WTC11 (cell line): ENCODE measurements around the gene ADD2.

Experiments used
- AFF4 ChIP-seq: sonication (generic); formaldehyde crosslinking; IDR thresholded peaks from 2 replicates; pipeline ENCODE4 v1.8.1; 2023; ENCODE audit warnings: mild to moderate bottlenecking, missing genetic modification reagents, borderline replicate concordance
- ATF3 ChIP-seq: sonication (generic); formaldehyde crosslinking; conservative IDR thresholded peaks from 2 replicates; pipeline ENCODE4 v1.8.1; 2022; ENCODE audit warnings: mild to moderate bottlenecking, missing genetic modification reagents
- CTCF ChIP-seq: fragments of 200-600 bp; IDR thresholded peaks from 2 replicates; pipeline ENCODE4 v1.8.0; 2022; ENCODE audit warnings: antibody characterized with exemption
- JUN ChIP-seq: sonication (generic); formaldehyde crosslinking; IDR thresholded peaks from 2 replicates; pipeline ENCODE4 v1.8.0; 2023; ENCODE audit warnings: mild to moderate bottlenecking, missing genetic modification reagents
- MAX ChIP-seq: sonication (generic); formaldehyde crosslinking; IDR thresholded peaks from 2 replicates; pipeline ENCODE4 v1.8.0; 2022; ENCODE audit warnings: mild to moderate bottlenecking, missing genetic modification reagents
- MLX ChIP-seq: sonication (generic); formaldehyde crosslinking; IDR thresholded peaks from 2 replicates; pipeline ENCODE4 v1.8.1; 2023; ENCODE audit warnings: mild to moderate bottlenecking, missing genetic modification reagents, moderate library complexity
- NFYB ChIP-seq: sonication (generic); formaldehyde crosslinking; conservative IDR thresholded peaks from 2 replicates; pipeline ENCODE4 v1.8.0; 2022; ENCODE audit warnings: low read depth, missing genetic modification reagents
- SMAD3 ChIP-seq: sonication (generic); formaldehyde crosslinking; IDR thresholded peaks from 2 replicates; pipeline ENCODE4 v1.8.0; 2022; ENCODE audit warnings: missing genetic modification reagents, mild to moderate bottlenecking, borderline replicate concordance
- SMAD4 ChIP-seq: sonication (generic); formaldehyde crosslinking; IDR thresholded peaks from 2 replicates; pipeline ENCODE4 v1.8.0; 2022; ENCODE audit warnings: mild to moderate bottlenecking, missing genetic modification reagents
- ZNF396 ChIP-seq: fragments of 250-450 bp; sonication (Bioruptor Pico); IDR thresholded peaks from 2 replicates; pipeline ENCODE4 v1.8.0; 2021; ENCODE audit warnings: mild to moderate bottlenecking, moderate library complexity, borderline replicate concordance
- ZNF416 ChIP-seq: fragments of 250-450 bp; sonication (Bioruptor Pico); IDR thresholded peaks from 2 replicates; pipeline ENCODE4 v1.9.0; 2021; ENCODE audit warnings: mild to moderate bottlenecking, inconsistent platforms
- ZNF512 ChIP-seq: sonication (generic); formaldehyde crosslinking; IDR thresholded peaks from 2 replicates; pipeline ENCODE4 v1.8.1; 2022; ENCODE audit warnings: missing genetic modification reagents, borderline replicate concordance
- ZSCAN18 ChIP-seq: fragments of 250-450 bp; sonication (Bioruptor Pico); IDR thresholded peaks from 2 replicates; pipeline ENCODE4 v2.1.2; 2022; ENCODE audit warnings: mild to moderate bottlenecking, moderate library complexity

- TF ChIP-seq SMAD3 (CRISPR knock-in tag), result no peak
- TF ChIP-seq CTCF, result no peak
- no peak for TF ChIP-seq ZNF416 (CRISPR knock-in tag)
- TF ChIP-seq SMAD4 (CRISPR knock-in tag), result no peak
- no peak for TF ChIP-seq MLX (CRISPR knock-in tag)
- TF ChIP-seq ZNF396 (CRISPR knock-in tag), result no peak
- TF ChIP-seq ZSCAN18, result no peak
- no peak for TF ChIP-seq ZNF512 (CRISPR knock-in tag)
- no peak for TF ChIP-seq NFYB (CRISPR knock-in tag)
- TF ChIP-seq MAX (CRISPR knock-in tag), result no peak
- TF ChIP-seq JUN (CRISPR knock-in tag), result no peak
- TF ChIP-seq AFF4 (CRISPR knock-in tag), result no peak
- no peak for TF ChIP-seq ATF3
Measured at GRCh38 chr2:70696142-70696541, 71.9 kb downstream of the ADD2 start.
